GM12878 (cell line): Measurements from ENCODE around the gene CAB39L.

ENCODE experiments used
- BHLHE40 ChIP-seq, 2 experiments: fragments of 450-650 bp in 1 of 2; IDR thresholded peaks; 2 replicates each; pipeline ENCODE4 v1.6.1; 2011 to 2017; ENCODE audit warnings: low read depth in 2 of 2, borderline replicate concordance in 1 of 2, improper control_type of control experiment in 1 of 2, low read length in 1 of 2, mild to moderate bottlenecking in 1 of 2
- CHD2 ChIP-seq: IDR thresholded peaks from 2 replicates; pipeline ENCODE4 v1.6.1; 2011; ENCODE audit warnings: low read depth, low read length, improper control_type of control experiment, borderline replicate concordance
- ETV6 ChIP-seq, 2 experiments: fragments of 450-650 bp in 1 of 2; IDR thresholded peaks in 1 of 2; conservative IDR thresholded peaks in 1 of 2; 2 replicates each; pipeline ENCODE4 v1.6.1; 2014; ENCODE audit warnings: antibody characterized with exemption in 1 of 2, borderline replicate concordance in 1 of 2, low read depth in 1 of 2, mild to moderate bottlenecking in 1 of 2, moderate library complexity in 1 of 2
- EZH2 ChIP-seq: IDR thresholded peaks from 2 replicates; pipeline ENCODE4 v1.6.1; 2012; ENCODE audit warnings: low read depth, mild to moderate bottlenecking, control low read depth, inconsistent platforms, low read length, borderline replicate concordance; ENCODE audit not compliant: control insufficient read depth
- JUND ChIP-seq: IDR thresholded peaks from 2 replicates; pipeline ENCODE4 v1.6.1; 2012; ENCODE audit warnings: low read depth, mild to moderate bottlenecking, low read length, improper control_type of control experiment, moderate library complexity
- NFYB ChIP-seq: IDR thresholded peaks from 2 replicates; pipeline ENCODE4 v1.6.1; 2011; ENCODE audit warnings: low read depth, mild to moderate bottlenecking, low read length, improper control_type of control experiment, moderate library complexity; ENCODE audit not compliant: insufficient read depth
- NR2C2 ChIP-seq: IDR thresholded peaks from 2 replicates; pipeline ENCODE4 v1.6.1; 2011; ENCODE audit warnings: borderline replicate concordance, low read depth; ENCODE audit not compliant: control insufficient read depth, insufficient read length
- POLR2A ChIP-seq: IDR thresholded peaks from 2 replicates; pipeline ENCODE4 v1.6.1; 2011; ENCODE audit warnings: low read depth, mild to moderate bottlenecking, low read length
- POLR2AphosphoS5 ChIP-seq: IDR thresholded peaks from 2 replicates; pipeline ENCODE4 v1.6.1; 2011; ENCODE audit warnings: mild to moderate bottlenecking, low read length, inconsistent platforms
- ZNF217 ChIP-seq: fragments of 450-650 bp; IDR thresholded peaks from 2 replicates; pipeline ENCODE4 v1.6.1; 2017; ENCODE audit warnings: antibody characterized with exemption, mild to moderate bottlenecking
- TF ChIP-seq, protein P1 (sequence below), 3 experiments: IDR thresholded peaks in 2 of 3; conservative IDR thresholded peaks in 1 of 3; 2 replicates each; pipeline ENCODE4 v1.5.1; 2011; ENCODE audit warnings: low read depth in 3 of 3, low read length in 3 of 3, mild to moderate bottlenecking in 3 of 3, control low read depth in 2 of 3, moderate library complexity in 2 of 3, inconsistent platforms in 1 of 3, mixed read lengths in 1 of 3; ENCODE audit not compliant: control insufficient read depth in 2 of 3, insufficient read depth in 1 of 3; ENCODE audit errors: extremely low read depth in 1 of 3

- TF ChIP-seq, protein P1, sequence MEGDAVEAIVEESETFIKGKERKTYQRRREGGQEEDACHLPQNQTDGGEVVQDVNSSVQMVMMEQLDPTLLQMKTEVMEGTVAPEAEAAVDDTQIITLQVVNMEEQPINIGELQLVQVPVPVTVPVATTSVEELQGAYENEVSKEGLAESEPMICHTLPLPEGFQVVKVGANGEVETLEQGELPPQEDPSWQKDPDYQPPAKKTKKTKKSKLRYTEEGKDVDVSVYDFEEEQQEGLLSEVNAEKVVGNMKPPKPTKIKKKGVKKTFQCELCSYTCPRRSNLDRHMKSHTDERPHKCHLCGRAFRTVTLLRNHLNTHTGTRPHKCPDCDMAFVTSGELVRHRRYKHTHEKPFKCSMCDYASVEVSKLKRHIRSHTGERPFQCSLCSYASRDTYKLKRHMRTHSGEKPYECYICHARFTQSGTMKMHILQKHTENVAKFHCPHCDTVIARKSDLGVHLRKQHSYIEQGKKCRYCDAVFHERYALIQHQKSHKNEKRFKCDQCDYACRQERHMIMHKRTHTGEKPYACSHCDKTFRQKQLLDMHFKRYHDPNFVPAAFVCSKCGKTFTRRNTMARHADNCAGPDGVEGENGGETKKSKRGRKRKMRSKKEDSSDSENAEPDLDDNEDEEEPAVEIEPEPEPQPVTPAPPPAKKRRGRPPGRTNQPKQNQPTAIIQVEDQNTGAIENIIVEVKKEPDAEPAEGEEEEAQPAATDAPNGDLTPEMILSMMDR (IDR thresholded peaks at IDR 0.05 in 2 of 3, conservative IDR thresholded peaks at IDR 0.05 in 1 of 3; ENCODE audit: control insufficient read depth in 2 of 3, extremely low read depth in 1 of 3, insufficient read depth in 1 of 3, low read depth in 3 of 3, low read length in 3 of 3) = peak; percentile 90 to 95 (median 94); a peak in 5 of 6 replicates
- TF ChIP-seq POLR2AphosphoS5 (no peak), BHLHE40 (IDR thresholded peaks at IDR 0.05; ENCODE audit: borderline replicate concordance in 1 of 2, low read depth in 2 of 2, low read length in 1 of 2) (no peak), POLR2A (peak; percentile 45; the same call in 1 of the 2 replicates), ZNF217 (no peak), NFYB (no peak), JUND (no peak), ETV6 (conservative IDR thresholded peaks at IDR 0.05 in 1 of 2, IDR thresholded peaks at IDR 0.05 in 1 of 2; ENCODE audit: borderline replicate concordance in 1 of 2, low read depth in 1 of 2) (no peak), EZH2 (no peak), NR2C2 (no peak), CHD2 (no peak)
These were observed 142.9 kb downstream of the CAB39L start for GRCh38 chr13:49300739-49301589.
